ENCODE measurements around the gene KRTAP10-1.

Gene KRTAP10-1

DNA sequence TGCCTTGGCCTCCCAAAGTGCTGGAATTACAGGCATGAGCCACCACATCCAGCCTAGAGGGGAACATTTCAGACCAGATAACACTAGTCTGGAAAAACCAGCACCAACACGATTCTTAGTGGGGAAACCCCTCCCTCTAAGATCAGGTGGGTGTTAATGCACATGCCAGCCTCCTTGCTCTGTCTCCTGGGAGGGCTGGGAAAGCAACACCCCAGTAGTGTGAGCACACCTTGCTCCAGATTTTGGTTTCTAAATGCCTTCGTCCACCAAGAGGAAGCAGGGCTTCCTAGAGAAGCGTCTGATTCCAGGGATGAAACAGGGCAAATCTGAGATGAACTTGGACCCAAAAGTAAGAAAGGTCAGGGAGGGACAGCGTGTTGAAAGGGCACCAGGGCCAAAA lies 31.3 kb upstream of the KRTAP10-1 start:
- no peaks in the 10 kb centered on the region for H3K27me3 ChIP-seq (ENCODE audit: control insufficient read depth in 1 of 2, insufficient read depth in 2 of 2, low read length in 2 of 2)
- peaks cover 0 to 6% of the 10 kb centered on the region in 2 donors for H3K4me1 ChIP-seq (ENCODE audit: control insufficient read depth in 1 of 2, insufficient read depth in 2 of 2, low read length in 2 of 2)
- no peak overlapping the region for H3K27ac ChIP-seq (ENCODE audit: low read depth, low read length)

DNA sequence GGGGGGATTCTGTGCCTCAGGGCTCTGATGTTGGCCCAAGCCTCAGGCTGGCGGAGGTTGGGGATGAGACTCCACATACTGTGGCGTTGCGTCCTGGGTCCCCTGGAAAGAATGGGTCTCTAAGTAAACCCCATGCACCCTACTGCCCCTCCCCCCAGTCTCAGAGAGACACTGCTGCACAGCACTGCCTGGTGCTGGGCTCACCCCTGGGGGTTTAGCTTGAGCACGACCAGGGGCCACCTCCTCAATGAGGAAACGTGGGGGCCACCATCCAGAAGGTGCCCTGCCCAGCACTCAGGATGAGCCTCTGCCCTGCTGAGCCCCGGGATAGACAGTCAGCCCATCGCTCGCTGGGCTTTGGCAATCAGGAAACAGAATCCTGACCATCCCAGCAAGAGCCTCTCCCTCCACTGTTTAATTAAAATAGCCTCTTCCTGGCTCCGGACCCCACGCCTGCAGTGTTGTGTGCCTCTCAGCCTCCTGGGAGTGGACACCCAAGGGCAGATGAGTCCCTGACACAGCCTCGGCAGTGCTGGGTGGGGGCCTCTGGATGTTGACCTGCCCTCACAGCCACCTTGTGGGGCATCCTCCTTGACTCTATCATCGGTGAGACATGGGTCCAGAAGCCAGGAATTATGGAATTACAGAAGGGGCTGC lies 30.0 kb upstream of the KRTAP10-1 start:
- H3K4me1 ChIP-seq (ENCODE audit: control insufficient read depth in 1 of 2, insufficient read depth in 2 of 2, low read length in 2 of 2), result peaks cover 0 to 6% of the 10 kb centered on the region in 2 donors
- peaks cover 2 to 4% of the 10 kb centered on the region in 2 donors for H3K9me3 ChIP-seq (ENCODE audit: control insufficient read depth in 1 of 2, low read length in 2 of 2)
- H3K27ac ChIP-seq (ENCODE audit: low read depth, low read length), result no peak overlapping the region
- H3K27me3 ChIP-seq (ENCODE audit: control insufficient read depth in 1 of 2, insufficient read depth in 2 of 2, low read length in 2 of 2), result no peaks in the 10 kb centered on the region
- H3K9ac ChIP-seq (ENCODE audit: low read depth in 1 of 2, low read length in 2 of 2), result no peak overlapping the region
- H3K4me3 ChIP-seq (ENCODE audit: low read depth in 1 of 2, low read length in 2 of 2), result no peak overlapping the region
- H3K36me3 ChIP-seq (ENCODE audit: control insufficient read depth in 1 of 2, insufficient read depth in 2 of 2, low read length in 2 of 2), result no peaks in the 10 kb centered on the region

More for the DNA sequence above, 31.3 kb upstream of the KRTAP10-1 start:
- no peak overlapping the region for H3K4me3 ChIP-seq (ENCODE audit: low read depth in 1 of 2, low read length in 2 of 2)
- peaks cover 2 to 4% of the 10 kb centered on the region in 2 donors for H3K9me3 ChIP-seq (ENCODE audit: control insufficient read depth in 1 of 2, low read length in 2 of 2)
- H3K9ac ChIP-seq (ENCODE audit: low read depth in 1 of 2, low read length in 2 of 2), result no peak overlapping the region
- H3K36me3 ChIP-seq (ENCODE audit: control insufficient read depth in 1 of 2, insufficient read depth in 2 of 2, low read length in 2 of 2), result no peaks in the 10 kb centered on the region

DNA sequence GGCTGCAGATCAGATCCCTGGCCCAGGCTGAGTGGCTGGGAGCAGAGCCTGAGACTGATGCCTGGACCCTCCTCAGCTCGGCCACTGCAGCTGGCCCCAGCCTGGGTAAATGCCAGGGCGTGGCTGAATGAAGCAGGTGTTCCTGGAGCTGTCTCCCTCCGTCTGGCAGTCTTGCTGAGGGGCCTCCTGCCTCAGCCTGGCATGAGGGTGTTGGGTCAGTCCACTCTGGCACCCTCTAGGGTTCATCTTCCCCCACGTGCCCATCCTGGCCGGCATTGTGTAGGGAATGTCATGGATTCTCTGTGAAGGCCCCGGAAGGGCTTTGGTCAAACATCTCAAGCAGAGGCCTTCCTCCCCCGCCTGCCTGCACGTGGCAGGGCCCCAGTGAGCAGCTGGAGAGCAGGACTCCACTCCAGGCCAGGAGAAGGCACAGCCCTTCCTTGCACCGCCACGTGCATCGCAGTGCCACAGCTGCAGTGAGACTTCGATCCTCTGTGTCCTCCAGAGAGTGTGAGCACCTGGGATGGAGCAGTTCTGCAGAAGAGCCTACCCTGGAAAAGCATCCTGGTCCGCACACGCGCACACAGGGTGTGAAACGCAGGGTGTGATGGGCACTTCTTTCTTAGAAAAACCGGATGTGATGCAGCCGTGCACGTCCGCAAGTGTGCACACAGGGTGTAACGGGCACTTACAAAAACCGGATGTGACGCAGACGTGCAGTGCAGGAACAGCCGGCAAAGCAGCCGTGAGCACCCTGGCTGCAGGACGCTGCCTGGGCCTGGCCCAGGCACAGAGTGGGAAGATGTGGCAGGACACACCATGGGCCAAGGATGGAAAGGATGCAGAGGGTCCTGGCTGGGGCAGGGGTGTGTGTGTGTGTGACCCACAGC lies 28.9 kb upstream of the KRTAP10-1 start:
- H3K4me1 ChIP-seq (ENCODE audit: control insufficient read depth in 1 of 2, insufficient read depth in 2 of 2, low read length in 2 of 2), result no peaks in the 10 kb centered on the region
- peaks cover 2 to 4% of the 10 kb centered on the region in 2 donors for H3K9me3 ChIP-seq (ENCODE audit: control insufficient read depth in 1 of 2, low read length in 2 of 2)
- no peaks in the 10 kb centered on the region for H3K27me3 ChIP-seq (ENCODE audit: control insufficient read depth in 1 of 2, insufficient read depth in 2 of 2, low read length in 2 of 2)
- H3K27ac ChIP-seq (ENCODE audit: low read depth, low read length), result no peak overlapping the region
- H3K9ac ChIP-seq (ENCODE audit: low read depth in 1 of 2, low read length in 2 of 2), result no peak overlapping the region
- H3K4me3 ChIP-seq (ENCODE audit: low read depth in 1 of 2, low read length in 2 of 2), result no peak overlapping the region
- H3K36me3 ChIP-seq (ENCODE audit: control insufficient read depth in 1 of 2, insufficient read depth in 2 of 2, low read length in 2 of 2), result no peaks in the 10 kb centered on the region

DNA sequence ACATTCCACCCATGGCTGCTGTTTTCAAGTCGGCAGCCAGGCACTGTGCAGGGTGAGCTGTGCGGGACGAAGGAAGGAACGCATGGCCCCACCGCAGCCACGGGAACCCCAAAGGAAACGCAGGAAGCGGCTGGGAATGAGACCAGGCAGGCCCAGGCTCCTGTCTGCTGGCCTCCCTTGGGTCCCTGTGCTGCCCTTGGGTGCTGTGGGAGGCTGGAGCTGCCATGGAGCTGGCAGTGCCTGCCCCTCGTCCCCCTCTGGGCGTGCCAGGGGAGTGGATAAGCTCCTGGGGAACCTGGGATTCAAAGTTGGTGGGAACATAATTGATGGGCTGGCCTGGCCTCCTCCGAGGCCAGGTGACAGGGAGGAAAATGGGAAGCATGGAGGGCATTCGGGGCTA lies 28.3 kb upstream of the KRTAP10-1 start:
- no peaks in the 10 kb centered on the region for H3K36me3 ChIP-seq (ENCODE audit: control insufficient read depth in 1 of 2, insufficient read depth in 2 of 2, low read length in 2 of 2)
- no peak overlapping the region for H3K4me3 ChIP-seq (ENCODE audit: low read depth in 1 of 2, low read length in 2 of 2)
- no peak overlapping the region for H3K9ac ChIP-seq (ENCODE audit: low read depth in 1 of 2, low read length in 2 of 2)
- H3K4me1 ChIP-seq (ENCODE audit: control insufficient read depth in 1 of 2, insufficient read depth in 2 of 2, low read length in 2 of 2), result no peaks in the 10 kb centered on the region
- no peaks in the 10 kb centered on the region for H3K27me3 ChIP-seq (ENCODE audit: control insufficient read depth in 1 of 2, insufficient read depth in 2 of 2, low read length in 2 of 2)
- H3K9me3 ChIP-seq (ENCODE audit: control insufficient read depth in 1 of 2, low read length in 2 of 2), result peaks cover 2 to 4% of the 10 kb centered on the region in 2 donors
- H3K27ac ChIP-seq (ENCODE audit: low read depth, low read length), result no peak overlapping the region

DNA sequence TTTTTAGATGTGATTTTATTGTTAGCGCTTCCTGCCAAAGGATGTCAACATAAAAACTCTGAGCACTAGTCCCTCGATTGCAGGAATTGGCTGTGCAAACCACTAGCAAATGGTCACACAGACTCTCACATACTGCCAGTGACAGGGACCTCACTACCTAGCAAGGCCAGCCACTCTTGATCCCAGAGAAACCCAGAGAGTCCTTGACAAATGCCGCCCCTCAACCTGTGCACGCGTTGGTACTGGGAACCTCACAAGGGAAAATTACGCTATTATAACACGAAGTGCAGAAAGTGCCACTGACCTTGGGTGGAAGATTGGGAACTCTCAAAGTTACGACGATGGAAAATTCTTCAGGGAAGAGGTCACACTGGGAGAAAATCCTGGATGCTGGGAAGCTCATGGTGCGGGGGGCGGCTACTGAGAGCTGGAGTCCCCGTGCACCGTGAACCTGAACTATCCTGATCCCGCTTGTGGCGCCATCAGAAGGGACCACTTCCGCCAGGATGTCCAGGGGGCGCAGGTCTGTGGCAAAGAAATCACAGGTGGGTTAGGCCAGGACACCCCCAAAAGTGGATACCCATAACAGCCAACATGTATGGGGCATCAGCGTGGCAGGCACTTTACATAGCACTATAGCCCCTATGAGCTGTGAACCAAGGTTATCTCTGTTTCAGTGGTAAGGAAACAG lies 27.6 kb upstream of the KRTAP10-1 start:
- H3K27ac ChIP-seq (ENCODE audit: low read depth, low read length), result no peak overlapping the region
- no peak overlapping the region for H3K4me3 ChIP-seq (ENCODE audit: low read depth in 1 of 2, low read length in 2 of 2)
- H3K27me3 ChIP-seq (ENCODE audit: control insufficient read depth in 1 of 2, insufficient read depth in 2 of 2, low read length in 2 of 2), result no peaks in the 10 kb centered on the region
- H3K9ac ChIP-seq (ENCODE audit: low read depth in 1 of 2, low read length in 2 of 2), result no peak overlapping the region
- peaks cover 2 to 4% of the 10 kb centered on the region in 2 donors for H3K9me3 ChIP-seq (ENCODE audit: control insufficient read depth in 1 of 2, low read length in 2 of 2)
- no peaks in the 10 kb centered on the region for H3K4me1 ChIP-seq (ENCODE audit: control insufficient read depth in 1 of 2, insufficient read depth in 2 of 2, low read length in 2 of 2)
- no peaks in the 10 kb centered on the region for H3K36me3 ChIP-seq (ENCODE audit: control insufficient read depth in 1 of 2, insufficient read depth in 2 of 2, low read length in 2 of 2)

DNA sequence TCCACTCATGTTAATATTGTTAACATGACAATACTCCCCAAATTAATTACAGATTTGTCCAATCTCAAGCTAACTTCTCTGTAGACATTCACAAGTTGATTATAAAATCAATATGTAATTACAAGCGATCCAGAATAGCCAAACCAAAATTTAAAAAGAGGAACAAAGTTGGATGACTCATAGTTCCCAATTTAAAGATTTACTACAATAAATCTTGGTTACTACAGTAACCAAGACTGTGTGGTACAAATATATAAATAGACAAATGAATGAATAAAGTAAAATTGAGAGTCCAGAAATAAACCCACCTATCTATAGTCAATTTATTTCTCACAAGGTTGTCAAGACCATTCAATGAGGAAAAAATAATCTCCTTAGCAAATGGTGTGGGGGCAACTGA lies 26.4 kb upstream of the KRTAP10-1 start:
- no peaks in the 10 kb centered on the region for H3K4me1 ChIP-seq (ENCODE audit: control insufficient read depth in 1 of 2, insufficient read depth in 2 of 2, low read length in 2 of 2)
- no peak overlapping the region for H3K9ac ChIP-seq (ENCODE audit: low read depth in 1 of 2, low read length in 2 of 2)
- H3K4me3 ChIP-seq (ENCODE audit: low read depth in 1 of 2, low read length in 2 of 2), result no peak overlapping the region
- no peak overlapping the region for H3K27ac ChIP-seq (ENCODE audit: low read depth, low read length)
- no peaks in the 10 kb centered on the region for H3K36me3 ChIP-seq (ENCODE audit: control insufficient read depth in 1 of 2, insufficient read depth in 2 of 2, low read length in 2 of 2)
- no peaks in the 10 kb centered on the region for H3K27me3 ChIP-seq (ENCODE audit: control insufficient read depth in 1 of 2, insufficient read depth in 2 of 2, low read length in 2 of 2)
- H3K9me3 ChIP-seq (ENCODE audit: control insufficient read depth in 1 of 2, low read length in 2 of 2), result peaks cover 2 to 3% of the 10 kb centered on the region in 2 donors

DNA sequence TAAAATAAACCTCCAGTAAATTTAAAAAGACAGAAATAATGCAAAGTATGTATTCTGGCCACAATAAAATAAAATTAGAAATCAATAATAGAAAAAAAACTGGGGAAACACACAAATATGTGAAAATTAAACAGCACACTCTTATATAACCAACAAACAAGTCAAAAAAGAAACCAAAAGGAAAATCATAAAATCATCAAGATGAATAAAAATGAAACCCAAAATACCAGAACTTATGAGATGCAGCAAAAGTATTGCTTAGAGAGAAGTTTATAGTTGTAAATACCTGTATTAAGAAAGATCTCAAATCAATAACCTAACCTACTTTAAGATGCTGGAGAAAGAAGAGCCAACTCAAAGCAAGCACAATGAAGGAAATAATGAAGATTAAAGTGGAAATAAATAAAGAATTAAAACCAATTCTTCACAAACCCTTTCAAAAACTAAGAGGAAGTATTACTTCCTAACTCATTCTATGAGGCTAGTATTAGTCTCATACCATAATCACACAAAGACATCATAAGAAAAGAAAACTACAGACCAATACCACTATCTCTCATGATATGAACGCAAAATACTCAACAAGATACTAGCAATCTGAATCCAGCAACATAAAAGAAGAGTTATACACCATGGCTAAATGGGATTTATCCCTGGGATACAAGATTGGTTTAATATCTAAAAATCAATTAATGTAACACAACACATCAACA lies 25.0 kb upstream of the KRTAP10-1 start:
- Histone ChIP-seq H3K27me3 (ENCODE audit: control insufficient read depth in 1 of 2, insufficient read depth in 2 of 2, low read length in 2 of 2) (no peaks in the 10 kb centered on the region), H3K27ac (ENCODE audit: low read depth, low read length) (no peak overlapping the region), H3K36me3 (ENCODE audit: control insufficient read depth in 1 of 2, insufficient read depth in 2 of 2, low read length in 2 of 2) (no peaks in the 10 kb centered on the region), H3K9ac (ENCODE audit: low read depth in 1 of 2, low read length in 2 of 2) (no peak overlapping the region), H3K9me3 (ENCODE audit: control insufficient read depth in 1 of 2, low read length in 2 of 2) (no peaks in the 10 kb centered on the region), H3K4me1 (ENCODE audit: control insufficient read depth in 1 of 2, insufficient read depth in 2 of 2, low read length in 2 of 2) (no peaks in the 10 kb centered on the region), H3K4me3 (ENCODE audit: low read depth in 1 of 2, low read length in 2 of 2) (no peak overlapping the region)

DNA sequence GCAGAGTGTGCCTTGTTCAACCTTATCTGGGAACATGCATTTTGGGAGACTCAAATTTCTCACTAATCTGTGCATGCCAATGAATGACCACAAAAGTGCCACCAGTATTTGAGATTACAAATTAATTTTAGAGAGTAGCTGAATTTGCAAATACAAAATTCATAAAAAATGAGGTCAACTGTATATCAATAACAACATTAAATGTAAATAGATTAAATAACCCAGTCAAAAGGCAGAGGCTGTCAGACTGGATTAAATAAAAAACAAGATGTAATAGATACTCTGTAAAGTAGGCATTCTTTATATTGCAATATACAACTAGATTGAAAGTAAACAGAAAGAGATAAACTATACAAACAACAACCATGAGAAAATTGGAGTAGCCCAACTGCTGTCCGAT lies 24.1 kb upstream of the KRTAP10-1 start:
- H3K36me3 ChIP-seq (ENCODE audit: control insufficient read depth in 1 of 2, insufficient read depth in 2 of 2, low read length in 2 of 2), result no peaks in the 10 kb centered on the region
- H3K9ac ChIP-seq (ENCODE audit: low read depth in 1 of 2, low read length in 2 of 2), result no peak overlapping the region
- no peak overlapping the region for H3K4me3 ChIP-seq (ENCODE audit: low read depth in 1 of 2, low read length in 2 of 2)
- no peaks in the 10 kb centered on the region for H3K9me3 ChIP-seq (ENCODE audit: control insufficient read depth in 1 of 2, low read length in 2 of 2)
- no peaks in the 10 kb centered on the region for H3K4me1 ChIP-seq (ENCODE audit: control insufficient read depth in 1 of 2, insufficient read depth in 2 of 2, low read length in 2 of 2)
- no peak overlapping the region for H3K27ac ChIP-seq (ENCODE audit: low read depth, low read length)
- peaks cover 0 to 2% of the 10 kb centered on the region in 2 donors for H3K27me3 ChIP-seq (ENCODE audit: control insufficient read depth in 1 of 2, insufficient read depth in 2 of 2, low read length in 2 of 2)

DNA sequence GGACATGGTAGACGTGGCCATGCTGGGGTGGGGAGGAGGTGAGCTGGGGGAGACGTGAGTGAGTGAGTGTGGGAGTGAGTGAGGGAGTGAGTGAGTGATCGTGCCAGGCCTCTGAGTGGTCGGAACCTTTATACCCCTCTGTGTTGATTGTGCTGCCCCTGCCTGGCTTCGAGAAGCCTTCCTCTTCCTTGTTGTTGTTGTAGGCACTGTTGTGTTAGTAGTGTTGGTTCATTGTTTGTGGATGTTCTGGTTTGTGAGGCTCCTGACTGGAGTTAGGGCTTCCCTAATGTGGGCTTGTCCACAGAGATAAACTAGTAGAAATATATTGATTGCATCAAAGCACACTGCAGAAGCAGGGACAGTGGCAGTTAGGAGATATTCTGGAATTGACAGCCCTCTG lies 18.7 kb upstream of the KRTAP10-1 start, which contains the start of gene KRTAP10-3:
TSS of gene KRTAP10-3 (minus strand) at position 101 of the 400 bp plus-strand sequence. CDS start at position 21, 80 bp downstream.
- no peak within 1 kb of the TSS for H3K27ac ChIP-seq (ENCODE audit: low read depth, low read length)
- H3K4me3 ChIP-seq (ENCODE audit: low read depth in 1 of 2, low read length in 2 of 2), result no peak within 1 kb of the TSS
- H3K4me1 ChIP-seq (ENCODE audit: control insufficient read depth in 1 of 2, insufficient read depth in 2 of 2, low read length in 2 of 2), result no peaks in the 10 kb centered on the region
- peaks cover 0 to 8% of the 10 kb centered on the region in 2 donors for H3K27me3 ChIP-seq (ENCODE audit: control insufficient read depth in 1 of 2, insufficient read depth in 2 of 2, low read length in 2 of 2)
- H3K9ac ChIP-seq (ENCODE audit: low read depth in 1 of 2, low read length in 2 of 2), result no peak within 1 kb of the TSS
- no peaks in the 10 kb centered on the region for H3K9me3 ChIP-seq (ENCODE audit: control insufficient read depth in 1 of 2, low read length in 2 of 2)
- no peaks in the 10 kb centered on the region for H3K36me3 ChIP-seq (ENCODE audit: control insufficient read depth in 1 of 2, insufficient read depth in 2 of 2, low read length in 2 of 2)

All from duodenal mucosa (tissue), 2 donors.